ENCODE results near the gene BATF2.

The BATF2 gene

GRCh38 chr11:64960719-64961118, 36.1 kb downstream of the BATF2 start:
- no peak for DNase-seq

GRCh38 chr11:64959498-64959897, 37.3 kb downstream of the BATF2 start:
- DNase-seq = no peak

DNA sequence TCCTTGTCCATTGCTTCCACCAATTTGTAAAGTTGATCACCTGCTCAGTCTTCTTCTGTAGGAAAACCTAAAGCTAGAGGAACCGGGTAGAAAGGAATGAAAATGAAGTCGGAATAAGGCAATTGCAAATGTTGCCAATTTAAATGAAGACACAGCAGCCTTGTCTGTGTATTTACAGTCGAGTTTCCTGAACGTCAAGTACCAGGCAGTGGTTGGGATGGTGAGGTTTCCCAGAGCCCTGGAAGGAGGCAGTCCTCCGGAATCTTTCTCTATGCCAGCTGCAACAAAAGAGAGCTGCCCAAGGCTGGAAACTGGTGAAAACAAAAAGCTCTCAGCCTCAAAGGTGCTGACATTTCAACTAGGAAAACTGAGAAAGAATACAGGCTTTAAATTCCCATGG, 42.6 kb downstream of the BATF2 start:
- DNase-seq = no peak

- DNase-seq = no peak
Measured at GRCh38 chr11:64951529-64951928, 45.2 kb downstream of the BATF2 start.

DNA sequence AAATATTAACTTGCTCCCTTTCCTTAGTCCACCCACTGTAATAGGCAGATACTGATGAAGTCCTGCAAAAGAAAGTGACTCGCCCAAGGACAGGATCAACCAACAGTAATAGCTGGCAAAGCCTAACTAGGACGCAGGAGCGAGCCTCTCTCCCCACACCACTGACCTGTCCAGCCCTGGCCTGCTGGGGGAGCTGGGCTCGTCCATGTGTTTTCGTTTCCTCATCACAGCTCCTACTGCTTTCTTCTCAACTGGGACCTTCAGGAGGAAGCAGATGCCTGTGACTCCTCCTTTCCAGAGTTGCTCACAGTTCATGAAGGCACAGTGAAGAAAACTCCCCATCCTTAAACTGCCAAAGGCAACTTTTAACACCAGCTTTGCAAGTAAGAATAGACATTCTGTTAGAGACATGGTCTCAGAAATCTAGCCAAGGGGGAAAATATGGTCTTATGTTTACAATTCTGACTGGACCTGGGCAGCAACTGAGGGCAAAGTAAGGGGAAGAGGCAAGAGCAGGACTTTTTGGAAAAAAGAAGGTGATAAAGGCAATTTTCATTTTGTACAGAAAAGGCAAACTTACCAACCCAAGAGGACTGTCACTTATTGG, 49.5 kb downstream of the BATF2 start:
- DNase-seq = no peak
